ENCODE data around the gene DEGS2.

The DEGS2 gene

GRCh38 chr14:100103250-100104005 lies 56.0 kb downstream of the DEGS2 start:
- H3K36me3 Mint-ChIP-seq (ENCODE audit: low read depth): peaks cover 84% of the 10 kb centered on the region
- peak overlapping the region; percentile 71 for H3K4me3 Mint-ChIP-seq
- peak overlapping the region; percentile 87 for H3K27ac Mint-ChIP-seq
- no peaks in the 10 kb centered on the region for H3K27me3 Mint-ChIP-seq (ENCODE audit: low read depth)
- no peak for DNase-seq (ENCODE audit: low spot score)
- no peaks in the 10 kb centered on the region for H3K9me3 Mint-ChIP-seq
- H3K4me1 Mint-ChIP-seq (ENCODE audit: low read depth): peaks cover 88% of the 10 kb centered on the region

- Mint-ChIP-seq H3K27me3 (ENCODE audit: low read depth) (no peaks in the 10 kb centered on the region), H3K36me3 (ENCODE audit: low read depth) (peaks cover 83% of the 10 kb centered on the region), H3K4me1 (ENCODE audit: low read depth) (peaks cover 87% of the 10 kb centered on the region), H3K27ac (peak overlapping the region; percentile 71), H3K4me3 (peak overlapping the region; percentile 64), H3K9me3 (no peaks in the 10 kb centered on the region)
- DNase-seq (ENCODE audit: low spot score): no peak
Observed at GRCh38 chr14:100102156-100102785, 57.2 kb downstream of the DEGS2 start.

GRCh38 chr14:100100032-100100703 lies 59.3 kb downstream of the DEGS2 start:
- H3K9me3 Mint-ChIP-seq: no peaks in the 10 kb centered on the region
- H3K27me3 Mint-ChIP-seq (ENCODE audit: low read depth): no peaks in the 10 kb centered on the region
- H3K4me1 Mint-ChIP-seq (ENCODE audit: low read depth): peaks cover 83% of the 10 kb centered on the region
- no peak for DNase-seq (ENCODE audit: low spot score)
- H3K27ac Mint-ChIP-seq: peak overlapping the region; percentile 53
- peak overlapping the region; percentile 57 for H3K4me3 Mint-ChIP-seq
- peaks cover 80% of the 10 kb centered on the region for H3K36me3 Mint-ChIP-seq (ENCODE audit: low read depth)

- Mint-ChIP-seq H3K9me3 (no peaks in the 10 kb centered on the region), H3K36me3 (ENCODE audit: low read depth) (peaks cover 84% of the 10 kb centered on the region), H3K4me1 (ENCODE audit: low read depth) (peaks cover 80% of the 10 kb centered on the region), H3K27me3 (ENCODE audit: low read depth) (no peaks in the 10 kb centered on the region), H3K27ac (peak overlapping the region; percentile 68), H3K4me3 (peak overlapping the region; percentile 58)
- DNase-seq (ENCODE audit: low spot score): no peak
Observed at GRCh38 chr14:100098171-100098570, 61.3 kb downstream of the DEGS2 start.

- Mint-ChIP-seq H3K9me3 (no peaks in the 10 kb centered on the region), H3K27me3 (ENCODE audit: low read depth) (no peaks in the 10 kb centered on the region), H3K36me3 (ENCODE audit: low read depth) (peaks cover 84% of the 10 kb centered on the region), H3K4me1 (ENCODE audit: low read depth) (peaks cover 77% of the 10 kb centered on the region), H3K27ac (peak overlapping the region; percentile 11), H3K4me3 (no peak overlapping the region)
- DNase-seq (ENCODE audit: low spot score): no peak
Observed at GRCh38 chr14:100096656-100097055, 62.8 kb downstream of the DEGS2 start.
